HepG2 (cell line): ENCODE measurements around the gene ZNF653. TPM values are rescaled to one million over a fixed set of nuclear protein-coding genes. Genes with fewer than 3 reads are reported as not detected.

Experiments
- BCLAF1 ChIP-seq: fragments of 450-650 bp; IDR thresholded peaks from 2 replicates; pipeline ENCODE4 v1.6.1; 2017; ENCODE audit warnings: mild to moderate bottlenecking
- DNMT3B ChIP-seq: conservative IDR thresholded peaks from 2 replicates; pipeline ENCODE4 v1.6.1; 2016; ENCODE audit warnings: missing biosample characterization, control low read depth
- FOXO4 ChIP-seq: sonication (generic); formaldehyde crosslinking; conservative IDR thresholded peaks from 2 replicates; pipeline ENCODE4 v1.8.1; 2023; ENCODE audit warnings: missing genetic modification reagents
- JDP2 ChIP-seq: sonication (generic); formaldehyde crosslinking; IDR thresholded peaks from 2 replicates; pipeline ENCODE4 v1.8.1; 2022; ENCODE audit warnings: missing genetic modification reagents, borderline replicate concordance
- MIXL1 ChIP-seq: IDR thresholded peaks from 2 replicates; pipeline ENCODE4 v1.6.1; 2016
- MXD1 ChIP-seq: sonication (generic); formaldehyde crosslinking; IDR thresholded peaks from 2 replicates; pipeline ENCODE4 v1.4.0; 2020; ENCODE audit warnings: mild to moderate bottlenecking, missing genetic modification reagents
- ZNF136 ChIP-seq: sonication (generic); formaldehyde crosslinking; IDR thresholded peaks from 2 replicates; pipeline ENCODE4 v1.8.1; 2022; ENCODE audit warnings: low read depth, mild to moderate bottlenecking, moderate library complexity, missing genetic modification reagents
- ZNF225 ChIP-seq: sonication (generic); formaldehyde crosslinking; IDR thresholded peaks from 2 replicates; pipeline ENCODE4 v1.4.0; 2020; ENCODE audit warnings: mild to moderate bottlenecking, missing genetic modification reagents
- ZNF3 ChIP-seq: IDR thresholded peaks from 2 replicates; pipeline ENCODE4 v1.7.0; 2017; ENCODE audit warnings: inconsistent platforms
- ZNF501 ChIP-seq: sonication (generic); formaldehyde crosslinking; IDR thresholded peaks from 2 replicates; pipeline ENCODE4 v1.5.1; 2020; ENCODE audit warnings: mild to moderate bottlenecking, moderate library complexity, missing genetic modification reagents
- ZNF564 ChIP-seq: sonication (generic); formaldehyde crosslinking; IDR thresholded peaks from 2 replicates; pipeline ENCODE4 v1.8.1; 2023; ENCODE audit warnings: mild to moderate bottlenecking, missing genetic modification reagents
- ZNF761 ChIP-seq: sonication (generic); formaldehyde crosslinking; conservative IDR thresholded peaks from 2 replicates; pipeline ENCODE4 v1.4.0; 2020; ENCODE audit warnings: mild to moderate bottlenecking, missing genetic modification reagents
- polyA plus RNA-seq, 8 experiments: library from polyadenylated mRNA; depleted of rRNA in 3 of 8; stranded (reverse) in 7 of 8; unstranded in 1 of 8; fragments of >200 nt; fragmentation: Illumina TruSeq in 4 of 8; extraction: Trizol in 4 of 8; gene quantifications; 2 replicates each; pipeline versions ENCODE4 v1.2.1 to v1.2.3, GENCODE V29; 2011 to 2016; ENCODE audit warnings: low read depth in 4 of 8, missing spikeins in 1 of 8, mixed read lengths in 1 of 8; ENCODE audit not compliant: insufficient read depth in 1 of 8
- total RNA-seq, 5 experiments: library from RNA; depleted of rRNA; stranded (reverse); fragments of >200 nt; fragmentation: Illumina TruSeq; extraction: Trizol; gene quantifications; 2 replicates each; pipeline ENCODE4 v1.2.3, GENCODE V29; 2016; ENCODE audit warnings: low read depth in 1 of 5
- TF ChIP-seq, protein P1 (sequence below): sonication (generic); formaldehyde crosslinking; IDR thresholded peaks from 2 replicates; pipeline ENCODE4 v1.4.0; 2020; ENCODE audit warnings: mild to moderate bottlenecking, missing genetic modification reagents, borderline replicate concordance
- TF ChIP-seq, protein P2 (sequence below): conservative IDR thresholded peaks from 2 replicates; pipeline ENCODE4 v1.6.1; 2018; ENCODE audit warnings: missing genetic modification reagents
- TF ChIP-seq, protein P3 (sequence below): sonication (generic); formaldehyde crosslinking; IDR thresholded peaks from 2 replicates; pipeline ENCODE4 v1.8.0; 2022; ENCODE audit warnings: mild to moderate bottlenecking, missing genetic modification reagents, moderate library complexity

The ZNF653 gene
- total and polyA plus RNA-seq, 2 of the 13 experiments (the other 11 are each of a cell fraction or from before 2014, with no cell fraction given) = 4.7 to 7.1 TPM

DNA sequence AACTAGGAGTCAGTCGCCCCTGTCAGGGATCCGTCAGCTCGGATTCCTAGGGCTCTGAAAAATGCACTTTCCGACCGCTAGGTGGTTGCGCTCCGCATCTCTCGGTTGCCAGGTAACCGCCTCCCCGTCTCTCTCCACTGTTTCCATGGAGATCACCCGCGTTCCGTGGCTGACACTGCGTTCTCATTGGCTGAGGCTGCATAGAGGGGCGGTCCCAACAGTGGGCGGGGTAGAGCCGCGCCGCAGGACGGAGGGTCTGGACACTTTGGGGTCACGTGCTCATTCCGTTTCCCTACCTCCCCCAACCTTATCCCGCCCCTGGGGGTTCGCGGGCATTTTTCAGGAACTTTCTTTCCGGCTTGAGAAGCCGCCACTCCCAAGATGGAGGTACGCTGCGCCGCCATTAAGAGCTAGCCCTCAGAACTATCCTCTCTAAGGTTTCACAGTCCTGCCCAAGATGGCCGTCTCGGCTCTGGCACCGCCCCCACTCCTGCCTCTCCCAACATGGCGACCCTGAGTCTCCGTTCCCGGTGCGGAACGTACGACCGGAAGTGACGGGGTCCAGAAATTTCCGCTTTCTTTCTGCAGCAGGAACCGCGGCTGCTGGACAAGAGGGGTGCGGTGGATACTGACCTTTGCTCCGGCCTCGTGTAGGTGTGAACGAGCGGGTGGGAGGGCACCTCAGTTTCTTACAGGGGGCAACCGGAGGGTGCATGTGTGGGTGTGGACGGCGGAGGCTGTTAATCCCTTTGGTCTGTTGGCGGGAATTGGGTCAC lies 70.4 kb downstream of the ZNF653 start, which contains the start of the genes ODAD3 and PRKCSH (continued):
- 0 out of 2 replicates have a peak, but pooled peaks have one; percentile 78 for TF ChIP-seq MIXL1 (CRISPR knock-in tag)
- no peak for TF ChIP-seq ZNF225 (CRISPR knock-in tag)
- TF ChIP-seq, protein P1, sequence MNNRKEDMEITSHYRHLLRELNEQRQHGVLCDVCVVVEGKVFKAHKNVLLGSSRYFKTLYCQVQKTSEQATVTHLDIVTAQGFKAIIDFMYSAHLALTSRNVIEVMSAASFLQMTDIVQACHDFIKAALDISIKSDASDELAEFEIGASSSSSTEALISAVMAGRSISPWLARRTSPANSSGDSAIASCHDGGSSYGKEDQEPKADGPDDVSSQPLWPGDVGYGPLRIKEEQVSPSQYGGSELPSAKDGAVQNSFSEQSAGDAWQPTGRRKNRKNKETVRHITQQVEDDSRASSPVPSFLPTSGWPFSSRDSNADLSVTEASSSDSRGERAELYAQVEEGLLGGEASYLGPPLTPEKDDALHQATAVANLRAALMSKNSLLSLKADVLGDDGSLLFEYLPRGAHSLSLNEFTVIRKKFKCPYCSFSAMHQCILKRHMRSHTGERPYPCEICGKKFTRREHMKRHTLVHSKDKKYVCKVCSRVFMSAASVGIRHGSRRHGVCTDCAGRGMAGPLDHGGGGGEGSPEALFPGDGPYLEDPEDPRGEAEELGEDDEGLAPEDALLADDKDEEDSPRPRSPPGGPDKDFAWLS (CRISPR knock-in tag) = no peak
- TF ChIP-seq FOXO4 (CRISPR knock-in tag) = 0 out of 2 replicates have a peak, but pooled peaks have one; percentile 74
- no peak for TF ChIP-seq ZNF564 (CRISPR knock-in tag)
- no peak for TF ChIP-seq JDP2 (CRISPR knock-in tag)
- TF ChIP-seq, protein P2, sequence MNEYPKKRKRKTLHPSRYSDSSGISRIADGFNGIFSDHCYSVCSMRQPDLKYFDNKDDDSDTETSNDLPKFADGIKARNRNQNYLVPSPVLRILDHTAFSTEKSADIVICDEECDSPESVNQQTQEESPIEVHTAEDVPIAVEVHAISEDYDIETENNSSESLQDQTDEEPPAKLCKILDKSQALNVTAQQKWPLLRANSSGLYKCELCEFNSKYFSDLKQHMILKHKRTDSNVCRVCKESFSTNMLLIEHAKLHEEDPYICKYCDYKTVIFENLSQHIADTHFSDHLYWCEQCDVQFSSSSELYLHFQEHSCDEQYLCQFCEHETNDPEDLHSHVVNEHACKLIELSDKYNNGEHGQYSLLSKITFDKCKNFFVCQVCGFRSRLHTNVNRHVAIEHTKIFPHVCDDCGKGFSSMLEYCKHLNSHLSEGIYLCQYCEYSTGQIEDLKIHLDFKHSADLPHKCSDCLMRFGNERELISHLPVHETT (CRISPR knock-in tag) = peak; percentile 87; the same call in 1 of the 2 replicates
- TF ChIP-seq DNMT3B (CRISPR knock-in tag) = no peak
- no peak; the same call in 1 of the 2 replicates for TF ChIP-seq ZNF761
- no peak for TF ChIP-seq BCLAF1
- TF ChIP-seq MXD1 = no peak
- TF ChIP-seq, protein P3, sequence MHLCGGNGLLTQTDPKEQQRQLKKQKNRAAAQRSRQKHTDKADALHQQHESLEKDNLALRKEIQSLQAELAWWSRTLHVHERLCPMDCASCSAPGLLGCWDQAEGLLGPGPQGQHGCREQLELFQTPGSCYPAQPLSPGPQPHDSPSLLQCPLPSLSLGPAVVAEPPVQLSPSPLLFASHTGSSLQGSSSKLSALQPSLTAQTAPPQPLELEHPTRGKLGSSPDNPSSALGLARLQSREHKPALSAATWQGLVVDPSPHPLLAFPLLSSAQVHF = 0 out of 2 replicates have a peak, but pooled peaks have one; percentile 26
- TF ChIP-seq ZNF501 (CRISPR knock-in tag) = peak; percentile 97
- TF ChIP-seq ZNF3 (CRISPR knock-in tag) = no peak
- TF ChIP-seq ZNF136 (CRISPR knock-in tag) = no peak
